ENCODE results near the gene NRROS.

- TF ChIP-seq TAF1 (IDR thresholded peaks at IDR 0.05; ENCODE audit: borderline replicate concordance, low read depth, low read length) (no peak), POLR2AphosphoS5 (IDR thresholded peaks at IDR 0.05; ENCODE audit: low read depth, low read length) (no peak), POLR2A (IDR thresholded peaks at IDR 0.05; ENCODE audit: low read depth, low read length) (no peak)
These were observed 7.2 kb downstream of the NRROS start for GRCh38 chr3:196646666-196647216.

Data from GM12892 (cell line).